Measurements from ENCODE around the gene TMPO.

The TMPO gene

DNA sequence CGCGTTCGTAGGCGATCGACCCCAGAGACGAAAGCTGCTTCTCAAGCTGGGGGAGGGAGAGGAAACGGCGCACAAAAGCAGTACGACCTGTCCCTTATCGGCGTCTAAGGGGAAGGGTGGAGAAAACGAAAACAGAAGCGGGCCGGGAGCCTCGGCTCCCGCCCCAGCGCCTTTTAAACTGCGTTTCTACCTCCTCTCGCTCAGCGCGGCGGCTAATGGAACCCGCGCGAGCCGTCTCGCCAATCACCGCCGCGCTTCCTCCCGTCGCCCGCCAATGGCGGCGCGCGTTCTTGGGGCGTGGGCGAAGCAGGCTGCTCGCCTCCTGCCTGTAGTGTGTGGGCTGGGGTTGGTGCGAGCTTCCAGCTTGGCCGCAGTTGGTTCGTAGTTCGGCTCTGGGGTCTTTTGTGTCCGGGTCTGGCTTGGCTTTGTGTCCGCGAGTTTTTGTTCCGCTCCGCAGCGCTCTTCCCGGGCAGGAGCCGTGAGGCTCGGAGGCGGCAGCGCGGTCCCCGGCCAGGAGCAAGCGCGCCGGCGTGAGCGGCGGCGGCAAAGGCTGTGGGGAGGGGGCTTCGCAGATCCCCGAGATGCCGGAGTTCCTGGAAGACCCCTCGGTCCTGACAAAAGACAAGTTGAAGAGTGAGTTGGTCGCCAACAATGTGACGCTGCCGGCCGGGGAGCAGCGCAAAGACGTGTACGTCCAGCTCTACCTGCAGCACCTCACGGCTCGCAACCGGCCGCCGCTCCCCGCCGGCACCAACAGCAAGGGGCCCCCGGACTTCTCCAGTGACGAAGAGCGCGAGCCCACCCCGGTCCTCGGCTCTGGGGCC is at the start of gene TMPO:
TMPO (plus strand) TSS at position 304 of the 824 bp plus-strand sequence; CDS start at position 582, 278 bp downstream.
- no peak for TF ChIP-seq CTCF (IDR thresholded peaks at IDR 0.05; ENCODE audit: poor library complexity, severe bottlenecking)

GRCh38 chr12:98465950-98466602 is 49.3 kb upstream of the TMPO start:
- no peaks in the 10 kb centered on the region for H3K9me3 ChIP-seq (ENCODE audit: severe bottlenecking)
- TF ChIP-seq CTCF (IDR thresholded peaks at IDR 0.05; ENCODE audit: poor library complexity, severe bottlenecking), result no peak
- H3K4me1 ChIP-seq (ENCODE audit: insufficient read depth, poor library complexity, severe bottlenecking), result peaks cover 17% of the 10 kb centered on the region
- DNase-seq (ENCODE audit: low spot score) (no peak), ATAC-seq (ENCODE audit: low read depth) (peak; percentile 24; the same call in 1 of the 3 replicates)
- no peak overlapping the region for H3K27ac ChIP-seq (ENCODE audit: poor library complexity, severe bottlenecking)
- no peak overlapping the region for H3K4me3 ChIP-seq (ENCODE audit: severe bottlenecking)
- no peaks in the 10 kb centered on the region for H3K27me3 ChIP-seq (ENCODE audit: insufficient read depth, poor library complexity, severe bottlenecking)
- H3K36me3 ChIP-seq (ENCODE audit: low read depth), result no peaks in the 10 kb centered on the region

More for the DNA sequence above, at the start of gene TMPO:
- peak; percentile 86 for DNase-seq (ENCODE audit: low spot score)
- peak within 1 kb of the TSS; percentile 96 for H3K27ac ChIP-seq (ENCODE audit: poor library complexity, severe bottlenecking)
- H3K36me3 ChIP-seq (ENCODE audit: low read depth), result peaks cover 27% of the 10 kb centered on the region
- peak within 1 kb of the TSS; percentile 80 for H3K4me3 ChIP-seq (ENCODE audit: severe bottlenecking)
- no peaks in the 10 kb centered on the region for H3K9me3 ChIP-seq (ENCODE audit: severe bottlenecking)
- ATAC-seq (ENCODE audit: low read depth), result peak; percentile 90
- peaks cover 8% of the 10 kb centered on the region for H3K4me1 ChIP-seq (ENCODE audit: insufficient read depth, poor library complexity, severe bottlenecking)
- no peaks in the 10 kb centered on the region for H3K27me3 ChIP-seq (ENCODE audit: insufficient read depth, poor library complexity, severe bottlenecking)

DNA sequence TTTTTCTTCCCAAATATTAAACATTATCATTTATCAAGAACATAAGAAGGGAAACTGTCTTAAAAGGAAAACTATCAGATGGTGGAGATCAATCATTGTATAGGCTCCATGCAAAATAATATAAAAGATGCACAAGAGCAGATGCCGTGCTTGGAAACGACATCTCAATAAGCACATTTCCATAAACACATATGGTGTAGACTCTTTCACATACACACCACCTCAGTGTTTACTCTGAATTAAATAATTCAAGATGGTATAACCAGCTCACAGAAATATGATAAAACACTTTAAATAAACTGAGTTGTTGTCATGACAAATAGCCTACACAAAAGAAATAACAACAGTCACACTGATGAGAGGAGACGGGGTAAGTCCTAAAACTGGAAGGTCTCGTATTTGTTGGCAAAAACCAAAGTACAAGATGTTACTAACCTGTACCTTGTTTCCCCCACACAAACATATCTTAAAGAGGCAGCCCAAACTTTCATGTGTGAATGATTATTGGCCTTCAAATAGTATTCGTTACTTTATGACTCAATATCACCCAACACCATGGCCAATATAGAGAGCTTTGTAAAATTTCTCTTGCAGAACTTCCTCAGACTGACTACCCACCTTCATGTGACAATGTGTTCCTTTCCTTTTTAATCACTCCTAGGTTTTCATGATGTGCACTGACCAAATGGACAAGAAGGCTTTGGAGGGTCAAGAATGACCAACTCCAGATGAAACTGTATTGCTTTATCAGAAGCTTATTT is 48.6 kb upstream of the TMPO start:
- no peak for ATAC-seq (ENCODE audit: low read depth)
- TF ChIP-seq CTCF (IDR thresholded peaks at IDR 0.05; ENCODE audit: poor library complexity, severe bottlenecking), result no peak

GRCh38 chr12:98469109-98469508 is 46.3 kb upstream of the TMPO start:
- no peak overlapping the region for H3K27ac ChIP-seq (ENCODE audit: poor library complexity, severe bottlenecking)
- no peak for ATAC-seq (ENCODE audit: low read depth)
- no peaks in the 10 kb centered on the region for H3K27me3 ChIP-seq (ENCODE audit: insufficient read depth, poor library complexity, severe bottlenecking)
- DNase-seq (ENCODE audit: low spot score), result no peak
- no peak overlapping the region for H3K4me3 ChIP-seq (ENCODE audit: severe bottlenecking)
- peaks cover 13% of the 10 kb centered on the region for H3K4me1 ChIP-seq (ENCODE audit: insufficient read depth, poor library complexity, severe bottlenecking)
- no peak for TF ChIP-seq CTCF (IDR thresholded peaks at IDR 0.05; ENCODE audit: poor library complexity, severe bottlenecking)
- H3K9me3 ChIP-seq (ENCODE audit: severe bottlenecking), result no peaks in the 10 kb centered on the region
- no peaks in the 10 kb centered on the region for H3K36me3 ChIP-seq (ENCODE audit: low read depth)

More for the DNA sequence above, 48.6 kb upstream of the TMPO start:
- DNase-seq (ENCODE audit: low spot score), result no peak
- Histone ChIP-seq H3K4me1 (ENCODE audit: insufficient read depth, poor library complexity, severe bottlenecking) (peaks cover 17% of the 10 kb centered on the region), H3K27ac (ENCODE audit: poor library complexity, severe bottlenecking) (no peak overlapping the region), H3K36me3 (ENCODE audit: low read depth) (no peaks in the 10 kb centered on the region), H3K4me3 (ENCODE audit: severe bottlenecking) (no peak overlapping the region), H3K9me3 (ENCODE audit: severe bottlenecking) (no peaks in the 10 kb centered on the region), H3K27me3 (ENCODE audit: insufficient read depth, poor library complexity, severe bottlenecking) (no peaks in the 10 kb centered on the region)

All from RWPE2 (cell line).